ENCODE measurements around the gene SLC8B1.

Gene SLC8B1

GRCh38 chr12:113268621-113269020, 66.3 kb downstream of the SLC8B1 start:
- no peak for DNase-seq (ENCODE audit: low read depth)

- no peak for DNase-seq (ENCODE audit: low read depth)
Measured at GRCh38 chr12:113268136-113268535, 66.8 kb downstream of the SLC8B1 start.

GRCh38 chr12:113267621-113268020, 67.3 kb downstream of the SLC8B1 start:
- no peak for DNase-seq (ENCODE audit: low read depth)

GRCh38 chr12:113266106-113266895, 68.6 kb downstream of the SLC8B1 start:
- DNase-seq (ENCODE audit: low read depth): no peak

GRCh38 chr12:113263431-113263963, 71.4 kb downstream of the SLC8B1 start:
- no peak for DNase-seq (ENCODE audit: low read depth)

GRCh38 chr12:113262710-113263109, 72.2 kb downstream of the SLC8B1 start:
- DNase-seq (ENCODE audit: low read depth): no peak

GRCh38 chr12:113261847-113262470, 73.0 kb downstream of the SLC8B1 start:
- no peak for DNase-seq (ENCODE audit: low read depth)

- no peak for DNase-seq (ENCODE audit: low read depth)
Measured at GRCh38 chr12:113260636-113261300, 74.1 kb downstream of the SLC8B1 start.

- DNase-seq (ENCODE audit: low read depth): no peak
Measured at GRCh38 chr12:113260127-113260526, 74.8 kb downstream of the SLC8B1 start.

- no peak for DNase-seq (ENCODE audit: low read depth)
Measured at GRCh38 chr12:113257564-113257963, 77.3 kb downstream of the SLC8B1 start.

- no peak for DNase-seq (ENCODE audit: low read depth)
Measured at GRCh38 chr12:113254298-113254697, 80.6 kb downstream of the SLC8B1 start.

GRCh38 chr12:113253532-113254285, 81.2 kb downstream of the SLC8B1 start:
- DNase-seq (ENCODE audit: low read depth): no peak

GRCh38 chr12:113252494-113252893, 82.4 kb downstream of the SLC8B1 start:
- DNase-seq (ENCODE audit: low read depth): no peak

GRCh38 chr12:113251404-113252070, 83.4 kb downstream of the SLC8B1 start:
- DNase-seq (ENCODE audit: low read depth): no peak

GRCh38 chr12:113250045-113250444, 84.9 kb downstream of the SLC8B1 start:
- DNase-seq (ENCODE audit: low read depth): no peak

GRCh38 chr12:113249546-113249945, 85.4 kb downstream of the SLC8B1 start:
- no peak for DNase-seq (ENCODE audit: low read depth)

GRCh38 chr12:113248842-113249435, 86.0 kb downstream of the SLC8B1 start:
- no peak for DNase-seq (ENCODE audit: low read depth)
